ENCODE results near the gene CIT. TPM values are rescaled to one million over a fixed set of nuclear protein-coding genes. Genes with fewer than 3 reads are reported as not detected.

CIT gene
- polyA plus RNA-seq, 1 experiment = 14.5 TPM

GRCh38 chr12:119684711-119685369 is 192.3 kb downstream of the CIT start:
- POLR2A ChIA-PET = no interaction called here
- Histone ChIP-seq H3K36me3 (ENCODE audit: control insufficient read depth, insufficient read depth, low read length) (peaks cover 8% of the 10 kb centered on the region), H3K4me3 (ENCODE audit: low read depth, low read length) (no peak overlapping the region), H3K27me3 (ENCODE audit: control insufficient read depth, insufficient read depth, low read length) (no peaks in the 10 kb centered on the region)
- TF ChIP-seq CTCF (IDR thresholded peaks at IDR 0.05; ENCODE audit: insufficient read depth, low read depth, low read length) = no peak
- CTCF ChIA-PET = interaction anchor here (0.9 to 1.7 kb wide), 2 partner anchors 10 to 97 kb away, joined by 3 to 4 read pairs; no protein-coding TSS in a partner anchor
- no peak for DNase-seq (ENCODE audit: low read depth)

- no peak overlapping the region for H3K4me3 ChIP-seq (ENCODE audit: low read depth, low read length)
- peaks cover 15% of the 10 kb centered on the region for H3K36me3 ChIP-seq (ENCODE audit: control insufficient read depth, insufficient read depth, low read length)
- no peaks in the 10 kb centered on the region for H3K27me3 ChIP-seq (ENCODE audit: control insufficient read depth, insufficient read depth, low read length)
- TF ChIP-seq CTCF (IDR thresholded peaks at IDR 0.05; ENCODE audit: insufficient read depth, low read depth, low read length) = no peak
- ChIA-PET POLR2A (no interaction called here), CTCF (interaction anchor here (1.7 kb wide), 1 partner anchor 11 kb away, joined by 4 read pairs; no protein-coding TSS in a partner anchor)
- DNase-seq (ENCODE audit: low read depth) = no peak
These were observed 193.3 kb downstream of the CIT start for GRCh38 chr12:119683816-119684215.

GRCh38 chr12:119683413-119683812 is 193.7 kb downstream of the CIT start:
- Histone ChIP-seq H3K4me3 (ENCODE audit: low read depth, low read length) (no peak overlapping the region), H3K36me3 (ENCODE audit: control insufficient read depth, insufficient read depth, low read length) (peaks cover 16% of the 10 kb centered on the region), H3K27me3 (ENCODE audit: control insufficient read depth, insufficient read depth, low read length) (no peaks in the 10 kb centered on the region)
- ChIA-PET POLR2A (no interaction called here), CTCF (interaction anchor here (1.7 kb wide), 1 partner anchor 11 kb away, joined by 4 read pairs; no protein-coding TSS in a partner anchor)
- TF ChIP-seq CTCF (IDR thresholded peaks at IDR 0.05; ENCODE audit: insufficient read depth, low read depth, low read length) = no peak
- DNase-seq (ENCODE audit: low read depth) = no peak

- ChIA-PET POLR2A (no interaction called here), CTCF (interaction anchor here (0.9 to 1.0 kb wide), 2 partner anchors 12 to 98 kb away, joined by 3 to 4 read pairs; no protein-coding TSS in a partner anchor)
- Histone ChIP-seq H3K36me3 (ENCODE audit: control insufficient read depth, insufficient read depth, low read length) (peaks cover 19% of the 10 kb centered on the region), H3K27me3 (ENCODE audit: control insufficient read depth, insufficient read depth, low read length) (no peaks in the 10 kb centered on the region), H3K4me3 (ENCODE audit: low read depth, low read length) (no peak overlapping the region)
- no peak for DNase-seq (ENCODE audit: low read depth)
- TF ChIP-seq CTCF (IDR thresholded peaks at IDR 0.05; ENCODE audit: insufficient read depth, low read depth, low read length) = no peak
These were observed 194.4 kb downstream of the CIT start for GRCh38 chr12:119682639-119683252.

Data from BJ (cell line).